IMR-90 (cell line): ENCODE results near the gene OR4K2. TPM values are rescaled to one million over a fixed set of nuclear protein-coding genes. Genes with fewer than 3 reads are reported as not detected.

ENCODE experiments used
- ATAC-seq: fragments of 200-7000 bp; cut with Tn5 transposase; 2 replicates; pipeline ENCODE4 v1.9.1; 2020; ENCODE audit warnings: low read depth, mild to moderate bottlenecking, moderate library complexity
- BruUV-seq: library from RNA; stranded (reverse); fragments of 400-500 nt; replicated peaks from 2 replicates; lab custom pipeline; 2021; lab: Mats Ljungman, UMichigan
- CTCF ChIA-PET: fragments of 300-600 bp; formaldehyde crosslinking; extraction: SDS; loops from one replicate; lab custom pipeline; 2021; ENCODE audit warnings: antibody characterized with exemption; lab: Yijun Ruan, JAX
- POLR2A ChIA-PET: fragments of 300-600 bp; sonication (Branson Sonifier 250); formaldehyde crosslinking; loops from one replicate; lab custom pipeline; 2022; ENCODE audit warnings: antibody characterized with exemption; ENCODE audit not compliant: unreplicated experiment; lab: Charles Lee
- DNase-seq: peaks from one replicate; pipeline ENCODE4 v3.0.0; 2013
- H2AFZ ChIP-seq: replicated peaks from 2 replicates; pipeline ENCODE3; 2013; ENCODE audit warnings: low read length, mild to moderate bottlenecking; ENCODE audit not compliant: poor library complexity
- H2AK5ac ChIP-seq: 2 replicates; pipeline ENCODE4 v1.6.1; 2013; ENCODE audit warnings: low read depth, low read length, inconsistent platforms
- H2AK9ac ChIP-seq: replicated peaks from 2 replicates; pipeline ENCODE3; 2013; ENCODE audit warnings: mild to moderate bottlenecking, low read depth, low read length, moderate library complexity; ENCODE audit not compliant: poor library complexity
- H2BK120ac ChIP-seq: 2 replicates; pipeline ENCODE4 v1.6.1; 2013; ENCODE audit warnings: low read depth, low read length, inconsistent platforms
- H2BK15ac ChIP-seq: 3 replicates; pipeline ENCODE4 v1.6.1; 2013; ENCODE audit warnings: low read depth, low read length, inconsistent platforms
- H2BK20ac ChIP-seq: 2 replicates; pipeline ENCODE4 v1.6.1; 2013; ENCODE audit warnings: low read depth, mild to moderate bottlenecking, inconsistent platforms, low read length, moderate library complexity
- H2BK5ac ChIP-seq: 2 replicates; pipeline ENCODE4 v1.6.1; 2013; ENCODE audit warnings: mild to moderate bottlenecking, low read depth, low read length, inconsistent platforms; ENCODE audit not compliant: poor library complexity, severe bottlenecking
- H3K14ac ChIP-seq: replicated peaks from 2 replicates; pipeline ENCODE4 v1.6.1; 2013; ENCODE audit warnings: low read depth, low read length, inconsistent platforms
- H3K18ac ChIP-seq: 2 replicates; pipeline ENCODE4 v1.6.1; 2013; ENCODE audit warnings: low read depth, low read length, control low read depth
- H3K23ac ChIP-seq: 2 replicates; pipeline ENCODE4 v1.6.1; 2013; ENCODE audit warnings: low read depth, low read length, inconsistent platforms
- H3K27ac ChIP-seq: 2 replicates; pipeline ENCODE4 v1.5.1; 2013; ENCODE audit warnings: mild to moderate bottlenecking, control low read depth, low read length; ENCODE audit not compliant: insufficient read depth
- H3K27me3 ChIP-seq: 2 replicates; pipeline ENCODE4 v1.6.1; 2013; ENCODE audit warnings: low read length; ENCODE audit not compliant: control insufficient read depth, insufficient read depth
- H3K36me3 ChIP-seq: 2 replicates; pipeline ENCODE4 v1.6.1; 2013; ENCODE audit warnings: low read length, mixed read lengths; ENCODE audit not compliant: control insufficient read depth, insufficient read depth
- H3K4ac ChIP-seq: 2 replicates; pipeline ENCODE4 v1.6.1; 2013; ENCODE audit warnings: low read depth, low read length, inconsistent platforms
- H3K4me1 ChIP-seq: 2 replicates; pipeline ENCODE4 v1.6.1; 2013; ENCODE audit warnings: low read length, mixed read lengths; ENCODE audit not compliant: control insufficient read depth, insufficient read depth
- H3K4me2 ChIP-seq: 2 replicates; pipeline ENCODE4 v1.6.1; 2013; ENCODE audit warnings: low read depth, mild to moderate bottlenecking, control low read depth, low read length, moderate library complexity
- H3K4me3 ChIP-seq: 2 replicates; pipeline ENCODE4 v1.5.1; 2013; ENCODE audit warnings: low read depth, mild to moderate bottlenecking, control low read depth, low read length, moderate library complexity; ENCODE audit not compliant: insufficient read depth
- H3K56ac ChIP-seq: 2 replicates; pipeline ENCODE4 v1.6.1; 2013; ENCODE audit warnings: low read length, inconsistent platforms; ENCODE audit not compliant: insufficient read depth; ENCODE audit errors: extremely low read depth
- H3K79me1 ChIP-seq, 2 experiments: 2 replicates each; pipeline ENCODE4 v1.6.1; 2013; ENCODE audit warnings: low read length in 2 of 2, inconsistent platforms in 1 of 2, low read depth in 1 of 2
- H3K9ac ChIP-seq: 2 replicates; pipeline ENCODE4 v1.6.1; 2013; ENCODE audit warnings: low read depth, low read length, control low read depth
- H3K9me1 ChIP-seq: 2 replicates; pipeline ENCODE4 v1.6.1; 2013; ENCODE audit warnings: low read length, inconsistent platforms; ENCODE audit not compliant: insufficient read depth
- H3K9me3 ChIP-seq: 2 replicates; pipeline ENCODE4 v1.6.1; 2013; ENCODE audit warnings: low read length; ENCODE audit not compliant: control insufficient read depth, insufficient read depth
- H4K20me1 ChIP-seq: 2 replicates; pipeline ENCODE4 v1.6.1; 2013; ENCODE audit warnings: low read length, inconsistent platforms; ENCODE audit not compliant: insufficient read depth
- H4K5ac ChIP-seq: 2 replicates; pipeline ENCODE4 v1.6.1; 2013; ENCODE audit warnings: mild to moderate bottlenecking, low read depth, low read length, control low read depth
- H4K8ac ChIP-seq, 2 experiments: 2 replicates each; pipeline ENCODE4 v1.6.1; 2013; ENCODE audit warnings: low read depth in 2 of 2, low read length in 2 of 2, control low read depth in 1 of 2, inconsistent platforms in 1 of 2
- H4K91ac ChIP-seq: 2 replicates; pipeline ENCODE4 v1.6.1; 2013; ENCODE audit warnings: low read depth, low read length, inconsistent platforms; ENCODE audit not compliant: insufficient read depth
- BHLHE40 ChIP-seq: fragments of 150-350 bp; IDR thresholded peaks from 2 replicates; pipeline ENCODE4 v1.6.1; 2016; ENCODE audit warnings: mild to moderate bottlenecking, low read depth, low read length
- CEBPB ChIP-seq: IDR thresholded peaks from 2 replicates; pipeline ENCODE4 v1.6.1; 2012; ENCODE audit warnings: low read depth, low read length, improper control_type of control experiment
- CHD1 ChIP-seq: IDR thresholded peaks from 2 replicates; pipeline ENCODE4 v1.6.1; 2012; ENCODE audit warnings: low read depth, low read length, improper control_type of control experiment
- FOS ChIP-seq: fragments of 150-350 bp; IDR thresholded peaks from 2 replicates; pipeline ENCODE4 v1.6.1; 2016; ENCODE audit warnings: low read depth, low read length
- MAFK ChIP-seq: IDR thresholded peaks from 2 replicates; pipeline ENCODE4 v1.6.1; 2012; ENCODE audit warnings: low read depth, low read length, improper control_type of control experiment
- MAZ ChIP-seq: IDR thresholded peaks from 2 replicates; pipeline ENCODE4 v1.6.1; 2012; ENCODE audit warnings: low read depth, mild to moderate bottlenecking, low read length, improper control_type of control experiment, moderate library complexity, borderline replicate concordance
- MXI1 ChIP-seq: IDR thresholded peaks from 2 replicates; pipeline ENCODE4 v1.6.1; 2012; ENCODE audit warnings: low read depth, mild to moderate bottlenecking, low read length, moderate library complexity, borderline replicate concordance
- NFE2L2 ChIP-seq: fragments of 150-350 bp; IDR thresholded peaks from 2 replicates; pipeline ENCODE4 v1.6.1; 2016; ENCODE audit warnings: low read depth, mild to moderate bottlenecking, low read length
- POLR2A ChIP-seq: IDR thresholded peaks from 2 replicates; pipeline ENCODE4 v1.6.1; 2012; ENCODE audit warnings: mild to moderate bottlenecking, low read depth, low read length
- RAD21 ChIP-seq: IDR thresholded peaks from 2 replicates; pipeline ENCODE4 v1.6.1; 2012; ENCODE audit warnings: low read length, improper control_type of control experiment
- RCOR1 ChIP-seq: IDR thresholded peaks from 2 replicates; pipeline ENCODE4 v1.6.1; 2012; ENCODE audit warnings: mild to moderate bottlenecking, low read length, improper control_type of control experiment; ENCODE audit not compliant: insufficient replicate concordance
- RFX5 ChIP-seq: IDR thresholded peaks from 2 replicates; pipeline ENCODE4 v1.8.0; 2012; ENCODE audit warnings: low read depth, mild to moderate bottlenecking, low read length, moderate library complexity
- SMC3 ChIP-seq: fragments of 150-350 bp; IDR thresholded peaks from 2 replicates; pipeline ENCODE4 v1.6.1; 2016; ENCODE audit warnings: low read depth, mild to moderate bottlenecking, antibody characterized with exemption, low read length, moderate library complexity
- WGBS, 2 experiments: methylation state at CpG; one replicate each; pipeline versions ENCODE4 v1.1.5 to v1.1.7; 2013; ENCODE audit warnings: missing lambda C conversion rate in 2 of 2; ENCODE audit not compliant: insufficient read length in 1 of 2; ENCODE audit errors: extremely low coverage in 2 of 2; 5-methylcytosine and 5-hydroxymethylcytosine counted together
- dilution Hi-C: fragments of 300-500 bp; cut with HindIII; formaldehyde crosslinking; loops from one replicate; pipeline ENCODE4 v1.14.3; 2018; ENCODE audit warnings: low sequenced_read_pairs; ENCODE audit not compliant: unreplicated experiment
- in situ Hi-C: fragments of 300-500 bp; cut with MboI; formaldehyde crosslinking; loops from 3 replicates; pipeline ENCODE4 v1.14.3; 2019; ENCODE audit warnings: low sequenced_read_pairs, inconsistent platforms, mixed read lengths
- intact Hi-C: fragments of 100-400 bp; cut with micrococcal nuclease; formaldehyde crosslinking; loops from 2 replicates; pipeline ENCODE4 v1.10.0; 2022
- polyA plus RNA-seq, 3 experiments: library from polyadenylated mRNA; depleted of rRNA; stranded (reverse); fragments of >200 nt; gene quantifications; 2 replicates each; pipeline ENCODE4 v1.2.3, GENCODE V29; 2012; ENCODE audit warnings: low replicate concordance in 1 of 3
- total RNA-seq: library from RNA; depleted of rRNA; stranded (reverse); fragments of >200 nt; gene quantifications from 2 replicates; pipeline ENCODE4 v1.2.3, GENCODE V29; 2012
- TF ChIP-seq, protein P1 (sequence below): fragments of 150-350 bp; IDR thresholded peaks from 2 replicates; pipeline ENCODE4 v1.6.1; 2017; ENCODE audit warnings: mild to moderate bottlenecking, antibody characterized with exemption, low read length, low read depth
- TF ChIP-seq, protein P2 (sequence below): conservative IDR thresholded peaks from 2 replicates; pipeline ENCODE4 v1.5.1; 2012; ENCODE audit warnings: mild to moderate bottlenecking, low read depth, low read length, improper control_type of control experiment
- TF ChIP-seq, protein P3 (sequence below): fragments of 150-350 bp; IDR thresholded peaks from 2 replicates; pipeline ENCODE4 v1.6.1; 2016; ENCODE audit warnings: low read depth, mild to moderate bottlenecking, low read length, moderate library complexity, borderline replicate concordance

OR4K2 gene
- total and polyA plus RNA-seq, 2 of the 4 experiments (the other 2 are of a cell fraction): not detected

DNA sequence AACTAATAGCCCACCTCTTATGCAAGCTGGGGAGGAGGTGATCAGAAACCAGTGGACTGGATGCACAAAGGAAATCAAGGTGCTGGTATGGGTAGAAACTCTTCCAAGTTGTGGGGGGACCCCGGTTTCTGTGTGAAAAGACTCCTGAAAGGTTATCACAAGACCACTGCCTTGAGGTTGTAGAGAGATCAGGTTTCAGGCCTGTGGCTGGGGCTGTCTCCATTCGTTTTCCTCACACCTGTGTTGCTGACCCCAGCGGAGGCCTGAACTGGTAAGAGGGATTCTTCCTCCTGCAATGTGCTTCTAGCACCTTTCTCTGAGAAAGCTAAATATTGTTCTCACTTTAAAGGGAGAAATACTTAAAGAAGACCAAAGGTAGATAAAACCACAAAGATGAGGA lies 36.2 kb downstream of the OR4K2 start:
- Histone ChIP-seq H3K36me3 (no peaks in the 10 kb centered on the region), H3K23ac (no peak overlapping the region), H2BK20ac (no peak overlapping the region), H3K18ac (no peak overlapping the region), H4K5ac (no peak overlapping the region), H3K9me1 (no peaks in the 10 kb centered on the region), H3K27ac (no peak overlapping the region), H3K14ac (no peak overlapping the region), H2BK120ac (no peak overlapping the region), H3K27me3 (no peaks in the 10 kb centered on the region), H4K8ac (no peak overlapping the region), H3K4me1 (no peaks in the 10 kb centered on the region), H3K4ac (no peak overlapping the region), H3K4me3 (no peak overlapping the region), H2AFZ (no peak overlapping the region), H3K79me1 (no peaks in the 10 kb centered on the region), H4K91ac (no peak overlapping the region), H3K56ac (no peak overlapping the region), H2AK9ac (no peak overlapping the region), H2BK15ac (no peak overlapping the region), H2AK5ac (no peak overlapping the region), H3K9ac (no peak overlapping the region), H3K9me3 (peaks cover 21% of the 10 kb centered on the region), H2BK5ac (no peak overlapping the region), H3K4me2 (no peak overlapping the region), H4K20me1 (no peaks in the 10 kb centered on the region)
- dilution Hi-C loops (no loop called here), intact Hi-C loops (no loop called here), in situ Hi-C loops (no loop called here)
- WGBS, 2 experiments: 22% methylated on average over 1 of the region's 3 CpGs; no CpG with 5 or more reads in 1 of the 2 experiments
- no peak for TF ChIP-seq RAD21
- TF ChIP-seq POLR2A: no peak
- TF ChIP-seq MAFK: no peak
- TF ChIP-seq FOS: no peak
- TF ChIP-seq NFE2L2: no peak
- TF ChIP-seq, protein P1, sequence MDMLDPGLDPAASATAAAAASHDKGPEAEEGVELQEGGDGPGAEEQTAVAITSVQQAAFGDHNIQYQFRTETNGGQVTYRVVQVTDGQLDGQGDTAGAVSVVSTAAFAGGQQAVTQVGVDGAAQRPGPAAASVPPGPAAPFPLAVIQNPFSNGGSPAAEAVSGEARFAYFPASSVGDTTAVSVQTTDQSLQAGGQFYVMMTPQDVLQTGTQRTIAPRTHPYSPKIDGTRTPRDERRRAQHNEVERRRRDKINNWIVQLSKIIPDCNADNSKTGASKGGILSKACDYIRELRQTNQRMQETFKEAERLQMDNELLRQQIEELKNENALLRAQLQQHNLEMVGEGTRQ: no peak
- TF ChIP-seq RFX5: no peak
- TF ChIP-seq BHLHE40: no peak
- no peak for TF ChIP-seq SMC3
- TF ChIP-seq, protein P2, sequence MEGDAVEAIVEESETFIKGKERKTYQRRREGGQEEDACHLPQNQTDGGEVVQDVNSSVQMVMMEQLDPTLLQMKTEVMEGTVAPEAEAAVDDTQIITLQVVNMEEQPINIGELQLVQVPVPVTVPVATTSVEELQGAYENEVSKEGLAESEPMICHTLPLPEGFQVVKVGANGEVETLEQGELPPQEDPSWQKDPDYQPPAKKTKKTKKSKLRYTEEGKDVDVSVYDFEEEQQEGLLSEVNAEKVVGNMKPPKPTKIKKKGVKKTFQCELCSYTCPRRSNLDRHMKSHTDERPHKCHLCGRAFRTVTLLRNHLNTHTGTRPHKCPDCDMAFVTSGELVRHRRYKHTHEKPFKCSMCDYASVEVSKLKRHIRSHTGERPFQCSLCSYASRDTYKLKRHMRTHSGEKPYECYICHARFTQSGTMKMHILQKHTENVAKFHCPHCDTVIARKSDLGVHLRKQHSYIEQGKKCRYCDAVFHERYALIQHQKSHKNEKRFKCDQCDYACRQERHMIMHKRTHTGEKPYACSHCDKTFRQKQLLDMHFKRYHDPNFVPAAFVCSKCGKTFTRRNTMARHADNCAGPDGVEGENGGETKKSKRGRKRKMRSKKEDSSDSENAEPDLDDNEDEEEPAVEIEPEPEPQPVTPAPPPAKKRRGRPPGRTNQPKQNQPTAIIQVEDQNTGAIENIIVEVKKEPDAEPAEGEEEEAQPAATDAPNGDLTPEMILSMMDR: no peak
- TF ChIP-seq MAZ: no peak
- no peak for TF ChIP-seq RCOR1
- TF ChIP-seq, protein P3, sequence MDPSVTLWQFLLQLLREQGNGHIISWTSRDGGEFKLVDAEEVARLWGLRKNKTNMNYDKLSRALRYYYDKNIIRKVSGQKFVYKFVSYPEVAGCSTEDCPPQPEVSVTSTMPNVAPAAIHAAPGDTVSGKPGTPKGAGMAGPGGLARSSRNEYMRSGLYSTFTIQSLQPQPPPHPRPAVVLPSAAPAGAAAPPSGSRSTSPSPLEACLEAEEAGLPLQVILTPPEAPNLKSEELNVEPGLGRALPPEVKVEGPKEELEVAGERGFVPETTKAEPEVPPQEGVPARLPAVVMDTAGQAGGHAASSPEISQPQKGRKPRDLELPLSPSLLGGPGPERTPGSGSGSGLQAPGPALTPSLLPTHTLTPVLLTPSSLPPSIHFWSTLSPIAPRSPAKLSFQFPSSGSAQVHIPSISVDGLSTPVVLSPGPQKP: no peak
- TF ChIP-seq CHD1: no peak
- no peak for TF ChIP-seq CEBPB
- no peak for TF ChIP-seq MXI1
- DNase-seq: no peak
- POLR2A ChIA-PET: no interaction called here
- ATAC-seq: no peak
- CTCF ChIA-PET: no interaction called here
- no TSS peak for BruUV-seq
